Pancreas (tissue), 10 donors: ENCODE results near the gene VEGFB. TPM values are rescaled to one million over a fixed set of nuclear protein-coding genes. Genes with fewer than 3 reads are reported as not detected.

Experiments
- ATAC-seq, 4 donors: fragments of 200-7000 bp; cut with Tn5 transposase; one replicate each; pipeline versions ENCODE4 v1.8.0 to v1.9.1; 2020; ENCODE audit warnings: mild to moderate bottlenecking in 4 of 4, moderate library complexity in 4 of 4
- DNase-seq, 6 donors: peaks; one replicate each; pipeline ENCODE4 v3.0.0-alpha.2; 2020
- FAIRE-seq: peaks from 2 replicates; lab custom pipeline; 2012; peaks lifted over from hg19 to GRCh38; lab: Jason Lieb, UNC
- H3K27ac ChIP-seq, 4 donors: fragments of 200-600 bp; sonication (generic); 1 replicate in 3 of 4; 2 replicates in 1 of 4; pipeline versions ENCODE4 v1.5.0 to v1.8.0; 2020
- H3K27me3 ChIP-seq, 4 donors: fragments of 200-600 bp; one replicate each; pipeline ENCODE4 v1.8.0; 2021
- H3K36me3 ChIP-seq, 3 donors: fragments of 200-600 bp; sonication (generic) in 1 of 3; one replicate each; pipeline versions ENCODE4 v1.5.0 to v1.8.0; 2020 to 2021
- H3K4me1 ChIP-seq, 3 donors: fragments of 200-600 bp; one replicate each; pipeline ENCODE4 v1.8.0; 2021
- H3K4me3 ChIP-seq, 4 donors: fragments of 200-600 bp; sonication (generic) in 2 of 4; one replicate each; pipeline versions ENCODE4 v1.5.0 to v1.8.0; 2020 to 2021
- H3K9me3 ChIP-seq, 4 donors: fragments of 200-600 bp; one replicate each; pipeline ENCODE4 v1.8.0; 2021
- WGBS, 2 donors: extraction: QIAGEN DNeasy Blood & Tissue Kit; methylation state at CpG; one replicate each; pipeline ENCODE4 v1.1.7; 2013; 5-methylcytosine and 5-hydroxymethylcytosine counted together
- intact Hi-C, 3 donors: fragments of 100-400 bp; cut with DNase I; formaldehyde crosslinking; loops; one replicate each; pipeline versions ENCODE4 v1.11.1 to v1.14.2; 2022
- polyA plus RNA-seq, 2 donors: library from polyadenylated mRNA; stranded (reverse); fragments of 200-250 nt; gene quantifications; one replicate each; pipeline ENCODE4 v1.2.3, GENCODE V29; 2013
- total RNA-seq, 6 donors: library from RNA; stranded (reverse); fragmentation: NEBNext Ultra II Directional in 4 of 6; extraction: Animal tissue kit (Norgen Biotek cat#: 25700) in 4 of 6; gene quantifications; one replicate each; pipeline versions ENCODE4 v1.2.1 to v1.2.4, GENCODE V29; 2021 to 2023
- TF ChIP-seq, protein P1 (sequence below), 4 donors: fragments of 200-600 bp; sonication (generic) in 3 of 4; IDR thresholded peaks; one replicate each; pipeline versions ENCODE4 v1.5.0 to v1.8.0; 2021; ENCODE audit warnings: antibody characterized with exemption in 4 of 4
- donor health status: healthy with polysubstance abuse.
- donor health status: DM: no; HTN: no; CAD: no; lungs with moderate emphysema.
- donor health status: DM: no; HTN: no; CAD: no.
- donor health status: control.
- donor health status: control.
- donor health status: Bipolar disorder and iron deficiency.
- donor health status: DM: yes; HTN: yes; CAD: no.
- donor health status: DM: no; HTN: no; CAD: no.
- donor health status: DM: no; HTN: no; CAD: no.
- donor health status: DM: yes; HTN: yes; CAD: no.

Gene VEGFB
- total and polyA plus RNA-seq, 8 donors = 54.1 to 115 (median 63.2) TPM

GRCh38 chr11:64229744-64230170 lies 4.6 kb upstream of the VEGFB start:
- H3K36me3 ChIP-seq = no peaks in the 10 kb centered on the region
- peak in 1 of 6 donors; percentile 38 for DNase-seq
- ATAC-seq = no peak

GRCh38 chr11:64230171-64230984 lies 4.0 kb upstream of the VEGFB start, which contains the start of gene DNAJC4:
DNAJC4 (plus strand) TSS chr11:64230548; CDS start chr11:64230855, 307 bp downstream.
- H3K27ac ChIP-seq = peak within 1 kb of the TSS; percentile 86 to 95 (median 90)
- no peaks in the 10 kb centered on the region for H3K36me3 ChIP-seq
- DNase-seq (peak; percentile 92 to 96 (median 94)), ATAC-seq (peak; percentile 53 to 73 (median 66)), FAIRE-seq (no peak)
- WGBS, 2 donors = 0% methylated on average over 61 to 62 of the region's 62 CpGs
- H3K27me3 ChIP-seq = no peaks in the 10 kb centered on the region
- intact Hi-C loops = no loop called here
- H3K9me3 ChIP-seq = no peaks in the 10 kb centered on the region
- peak within 1 kb of the TSS; percentile 50 to 81 (median 68) for H3K4me3 ChIP-seq
- TF ChIP-seq, protein P1, sequence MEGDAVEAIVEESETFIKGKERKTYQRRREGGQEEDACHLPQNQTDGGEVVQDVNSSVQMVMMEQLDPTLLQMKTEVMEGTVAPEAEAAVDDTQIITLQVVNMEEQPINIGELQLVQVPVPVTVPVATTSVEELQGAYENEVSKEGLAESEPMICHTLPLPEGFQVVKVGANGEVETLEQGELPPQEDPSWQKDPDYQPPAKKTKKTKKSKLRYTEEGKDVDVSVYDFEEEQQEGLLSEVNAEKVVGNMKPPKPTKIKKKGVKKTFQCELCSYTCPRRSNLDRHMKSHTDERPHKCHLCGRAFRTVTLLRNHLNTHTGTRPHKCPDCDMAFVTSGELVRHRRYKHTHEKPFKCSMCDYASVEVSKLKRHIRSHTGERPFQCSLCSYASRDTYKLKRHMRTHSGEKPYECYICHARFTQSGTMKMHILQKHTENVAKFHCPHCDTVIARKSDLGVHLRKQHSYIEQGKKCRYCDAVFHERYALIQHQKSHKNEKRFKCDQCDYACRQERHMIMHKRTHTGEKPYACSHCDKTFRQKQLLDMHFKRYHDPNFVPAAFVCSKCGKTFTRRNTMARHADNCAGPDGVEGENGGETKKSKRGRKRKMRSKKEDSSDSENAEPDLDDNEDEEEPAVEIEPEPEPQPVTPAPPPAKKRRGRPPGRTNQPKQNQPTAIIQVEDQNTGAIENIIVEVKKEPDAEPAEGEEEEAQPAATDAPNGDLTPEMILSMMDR (IDR thresholded peaks at IDR 0.05) = no peak
- peaks cover 11 to 40% (median 14%) of the 10 kb centered on the region in 3 donors for H3K4me1 ChIP-seq

More at GRCh38 chr11:64229744-64230170, 4.6 kb upstream of the VEGFB start:
- intact Hi-C loops = no loop called here
- peak overlapping the region; percentile 50 to 81 (median 68) for H3K4me3 ChIP-seq
- H3K27me3 ChIP-seq = no peaks in the 10 kb centered on the region
- 29 to 31% methylated on average over 13 of the region's 13 CpGs for WGBS, 2 donors
- no peaks in the 10 kb centered on the region for H3K9me3 ChIP-seq
- TF ChIP-seq, protein P1 (IDR thresholded peaks at IDR 0.05) = no peak
- H3K27ac ChIP-seq = peak overlapping the region; percentile 86 to 95 (median 90)
- FAIRE-seq = no peak
- H3K4me1 ChIP-seq = peaks cover 8 to 44% (median 20%) of the 10 kb centered on the region in 3 donors

- H3K9me3 ChIP-seq = no peaks in the 10 kb centered on the region
- 2 to 5% methylated on average over 8 of the region's 8 CpGs for WGBS, 2 donors
- TF ChIP-seq, protein P1 (IDR thresholded peaks at IDR 0.05) = no peak
- no peaks in the 10 kb centered on the region for H3K27me3 ChIP-seq
- H3K4me3 ChIP-seq = peak overlapping the region; percentile 50 to 81 (median 68)
- intact Hi-C loops = no loop called here
- ATAC-seq (no peak), DNase-seq (no peak), FAIRE-seq (no peak)
- peak overlapping the region; percentile 86 to 95 (median 90) for H3K27ac ChIP-seq
- H3K36me3 ChIP-seq = no peaks in the 10 kb centered on the region
- peaks cover 14 to 45% (median 14%) of the 10 kb centered on the region in 3 donors for H3K4me1 ChIP-seq
These were observed 3.4 kb upstream of the VEGFB start for GRCh38 chr11:64230985-64231365.

GRCh38 chr11:64231546-64231945 lies 2.8 kb upstream of the VEGFB start:
- no peaks in the 10 kb centered on the region for H3K27me3 ChIP-seq
- no peak for FAIRE-seq
- intact Hi-C loops = no loop called here
- H3K36me3 ChIP-seq = no peaks in the 10 kb centered on the region
- ATAC-seq = no peak
- H3K4me1 ChIP-seq = peaks cover 14 to 48% (median 14%) of the 10 kb centered on the region in 3 donors
- no peaks in the 10 kb centered on the region for H3K9me3 ChIP-seq
- no peak overlapping the region for H3K27ac ChIP-seq
- WGBS, 2 donors = 81 to 90% methylated on average over 7 of the region's 7 CpGs
- TF ChIP-seq, protein P1 (IDR thresholded peaks at IDR 0.05) = no peak
- peak overlapping the region in 1 of 4 donors; percentile 81 for H3K4me3 ChIP-seq
- DNase-seq = no peak
